Measurements from ENCODE around the gene GLYATL2.

The GLYATL2 gene

GRCh38 chr11:58866788-58867187 lies 22.3 kb upstream of the GLYATL2 start:
- TF ChIP-seq CTCF (IDR thresholded peaks at IDR 0.05), result no peak

- no peak for TF ChIP-seq CTCF (IDR thresholded peaks at IDR 0.05)
Measured at GRCh38 chr11:58864335-58864734, 19.8 kb upstream of the GLYATL2 start.

GRCh38 chr11:58863697-58864096 lies 19.2 kb upstream of the GLYATL2 start:
- no peak for TF ChIP-seq CTCF (IDR thresholded peaks at IDR 0.05)

GRCh38 chr11:58861533-58861932 lies 17.0 kb upstream of the GLYATL2 start:
- TF ChIP-seq CTCF (IDR thresholded peaks at IDR 0.05), result no peak

- TF ChIP-seq CTCF (IDR thresholded peaks at IDR 0.05), result no peak
Measured at GRCh38 chr11:58856806-58857205, 12.3 kb upstream of the GLYATL2 start.

- TF ChIP-seq CTCF (IDR thresholded peaks at IDR 0.05), result no peak
Measured at GRCh38 chr11:58845386-58845785, 882 bp upstream of the GLYATL2 start.

GRCh38 chr11:58837707-58838388 lies 6.7 kb downstream of the GLYATL2 start:
- no peak for TF ChIP-seq CTCF (IDR thresholded peaks at IDR 0.05)

Measured in LNCAP (cell line).